Lung (tissue), 12 donors: ENCODE measurements around the gene AP2A2. TPM values are rescaled to one million over a fixed set of nuclear protein-coding genes. Genes with fewer than 3 reads are reported as not detected.

Experiments used
- ATAC-seq: fragments of 200-7000 bp; cut with Tn5 transposase; one replicate; pipeline ENCODE4 v1.9.1; 2020; ENCODE audit warnings: moderate number of reproducible peaks; ENCODE audit not compliant: insufficient read depth, low FRiP score
- DNase-seq, 3 donors: peaks; one replicate each; pipeline ENCODE4 v3.0.0-alpha.2; 2013 to 2017
- H3K27ac ChIP-seq, 2 donors: one replicate each; pipeline ENCODE4 v1.5.1; 2013; ENCODE audit warnings: mild to moderate bottlenecking in 2 of 2, moderate library complexity in 2 of 2, control low read depth in 1 of 2, inconsistent platforms in 1 of 2, low read depth in 1 of 2, low read length in 1 of 2
- H3K27me3 ChIP-seq, 3 donors: one replicate each; pipeline ENCODE4 v1.5.1; 2013; ENCODE audit warnings: low read length in 2 of 3; ENCODE audit not compliant: control insufficient read depth in 3 of 3, insufficient read depth in 3 of 3
- H3K36me3 ChIP-seq, 4 donors: one replicate each; pipeline ENCODE4 v1.5.1; 2013; ENCODE audit warnings: low read length in 4 of 4, mild to moderate bottlenecking in 1 of 4, moderate library complexity in 1 of 4; ENCODE audit not compliant: control insufficient read depth in 4 of 4, insufficient read depth in 4 of 4
- H3K4me1 ChIP-seq, 5 donors: one replicate each; pipeline ENCODE4 v1.5.1; 2013; ENCODE audit warnings: low read length in 5 of 5, mild to moderate bottlenecking in 2 of 5, moderate library complexity in 1 of 5; ENCODE audit not compliant: control insufficient read depth in 5 of 5, insufficient read depth in 5 of 5
- H3K4me3 ChIP-seq: one replicate; pipeline ENCODE4 v1.5.1; 2013; ENCODE audit warnings: mild to moderate bottlenecking, control low read depth, moderate library complexity
- H3K9ac ChIP-seq, 2 donors: one replicate each; pipeline ENCODE4 v1.5.1; 2013; ENCODE audit warnings: low read length in 2 of 2, control low read depth in 1 of 2; ENCODE audit not compliant: insufficient read depth in 1 of 2
- H3K9me3 ChIP-seq, 4 donors: one replicate each; pipeline ENCODE4 v1.5.1; 2013; ENCODE audit warnings: low read length in 3 of 4, mild to moderate bottlenecking in 1 of 4, moderate library complexity in 1 of 4; ENCODE audit not compliant: control insufficient read depth in 4 of 4, insufficient read depth in 3 of 4
- CTCF ChIP-seq: IDR thresholded peaks from 2 replicates; pipeline ENCODE4 v1.5.1; 2012; ENCODE audit warnings: mild to moderate bottlenecking; ENCODE audit errors: control extremely low read depth, extremely low read depth
- WGBS, 2 donors: extraction: QIAGEN DNeasy Blood & Tissue Kit; methylation state at CpG; one replicate each; pipeline ENCODE4 v1.1.7; 2013; 5-methylcytosine and 5-hydroxymethylcytosine counted together
- polyA plus RNA-seq, 2 donors: library from polyadenylated mRNA; stranded (reverse); fragments of 200-250 nt; gene quantifications; one replicate each; pipeline ENCODE4 v1.2.1, GENCODE V29; 2013
- total RNA-seq, 2 donors: library from RNA; depleted of rRNA in 1 of 2; stranded (reverse); fragments of >200 nt in 1 of 2; gene quantifications; one replicate each; pipeline ENCODE4 v1.2.1, GENCODE V29; 2014 to 2021
- donor health status: control.
- donor health status: control.
- donor health status: Bipolar disorder and iron deficiency.
- donor health status: healthy.
- donor health status: DM: yes; HTN: yes; CAD: no.

Gene AP2A2
- total and polyA plus RNA-seq, 4 donors = 33.8 to 93.2 (median 54.4) TPM

GRCh38 chr11:985406-985805 lies 59.7 kb downstream of the AP2A2 start:
- no peak overlapping the region for H3K27ac ChIP-seq
- no peak overlapping the region for H3K9ac ChIP-seq
- H3K4me1 ChIP-seq = peaks cover 0 to 10% (median 3%) of the 10 kb centered on the region in 5 donors
- H3K36me3 ChIP-seq = peaks cover 17 to 66% (median 27%) of the 10 kb centered on the region in 4 donors
- no peaks in the 10 kb centered on the region for H3K27me3 ChIP-seq
- DNase-seq (peak; percentile 59 to 79 (median 76)), ATAC-seq (no peak)
- H3K4me3 ChIP-seq = no peak overlapping the region
- no peaks in the 10 kb centered on the region for H3K9me3 ChIP-seq
- 69 to 83% methylated on average over 20 to 21 of the region's 21 CpGs for WGBS, 2 donors
- no peak for TF ChIP-seq CTCF

GRCh38 chr11:985848-986247 lies 60.2 kb downstream of the AP2A2 start:
- ATAC-seq (no peak), DNase-seq (no peak)
- no peaks in the 10 kb centered on the region for H3K27me3 ChIP-seq
- 93 to 94% methylated on average over 20 of the region's 20 CpGs for WGBS, 2 donors
- peak overlapping the region in 1 of 2 donors; percentile 65 for H3K27ac ChIP-seq
- TF ChIP-seq CTCF = no peak
- H3K4me3 ChIP-seq = no peak overlapping the region
- H3K9ac ChIP-seq = no peak overlapping the region
- H3K36me3 ChIP-seq = peaks cover 17 to 66% (median 27%) of the 10 kb centered on the region in 4 donors
- peaks cover 0 to 10% (median 3%) of the 10 kb centered on the region in 5 donors for H3K4me1 ChIP-seq
- no peaks in the 10 kb centered on the region for H3K9me3 ChIP-seq

- TF ChIP-seq CTCF = no peak
- H3K9ac ChIP-seq = no peak overlapping the region
- no peaks in the 10 kb centered on the region for H3K9me3 ChIP-seq
- no peak overlapping the region for H3K4me3 ChIP-seq
- H3K27ac ChIP-seq = peak overlapping the region in 1 of 2 donors; percentile 26
- ATAC-seq (peak; percentile 57), DNase-seq (peak; percentile 55 to 79 (median 74))
- H3K36me3 ChIP-seq = peaks cover 17 to 68% (median 27%) of the 10 kb centered on the region in 4 donors
- 64 to 81% methylated on average over 24 to 28 of the region's 28 CpGs for WGBS, 2 donors
- H3K27me3 ChIP-seq = no peaks in the 10 kb centered on the region
- H3K4me1 ChIP-seq = peaks cover 0 to 10% (median 3%) of the 10 kb centered on the region in 5 donors
These were observed 60.7 kb downstream of the AP2A2 start for GRCh38 chr11:986270-986951.

GRCh38 chr11:986952-987305 lies 61.3 kb downstream of the AP2A2 start:
- Histone ChIP-seq H3K9me3 (no peaks in the 10 kb centered on the region), H3K9ac (no peak overlapping the region), H3K27ac (no peak overlapping the region), H3K36me3 (peaks cover 17 to 69% (median 26%) of the 10 kb centered on the region in 4 donors), H3K27me3 (no peaks in the 10 kb centered on the region), H3K4me1 (peaks cover 0 to 10% (median 3%) of the 10 kb centered on the region in 5 donors), H3K4me3 (no peak overlapping the region)
- DNase-seq (no peak), ATAC-seq (no peak)
- TF ChIP-seq CTCF = no peak
- WGBS, 2 donors = 93 to 96% methylated on average over 9 of the region's 9 CpGs
